ENCODE measurements around the gene TRPC3. TPM values are rescaled to one million over a fixed set of nuclear protein-coding genes. Genes with fewer than 3 reads are reported as not detected.

The TRPC3 gene
- polyA plus RNA-seq, 1 donor from 2014 or later = 6.9 TPM

GRCh38 chr4:121863799-121864198 is 88.1 kb downstream of the TRPC3 start:
- no peak overlapping the region for H2AFZ ChIP-seq (ENCODE audit: low read depth, low read length)
- no peak overlapping the region for H3K4me3 ChIP-seq (ENCODE audit: low read length)
- no peak overlapping the region for H3K27ac ChIP-seq (ENCODE audit: low read length)
- no peaks in the 10 kb centered on the region for H3K9me3 ChIP-seq (ENCODE audit: low read length)
- no peak for TF ChIP-seq TAF1 (IDR thresholded peaks at IDR 0.05; ENCODE audit: low read depth)
- no peak for TF ChIP-seq CTCF (IDR thresholded peaks at IDR 0.05; ENCODE audit: poor library complexity, severe bottlenecking)
- H3K79me2 ChIP-seq (replicated peaks; ENCODE audit: insufficient read depth, low read length) = peaks cover 10% of the 10 kb centered on the region
- H3K9ac ChIP-seq (ENCODE audit: low read length) = no peak overlapping the region
- H3K36me3 ChIP-seq (ENCODE audit: insufficient read depth, low read length) = peaks cover 28% of the 10 kb centered on the region
- no peaks in the 10 kb centered on the region for H4K20me1 ChIP-seq (ENCODE audit: insufficient read depth)
- no peaks in the 10 kb centered on the region for H3K27me3 ChIP-seq (ENCODE audit: insufficient read depth, low read depth, low read length)
- no peak overlapping the region for H3K4me2 ChIP-seq (ENCODE audit: low read length)
- H3F3A ChIP-seq (ENCODE audit: insufficient read depth, low read length, poor library complexity, severe bottlenecking) = no peaks in the 10 kb centered on the region
- H3K9me2 ChIP-seq (ENCODE audit: insufficient read depth, low read length) = no peaks in the 10 kb centered on the region

- H3K79me2 ChIP-seq (replicated peaks; ENCODE audit: insufficient read depth, low read length) = peaks cover 4% of the 10 kb centered on the region
- H3K4me2 ChIP-seq (ENCODE audit: low read length) = no peak overlapping the region
- no peaks in the 10 kb centered on the region for H3K9me3 ChIP-seq (ENCODE audit: low read length)
- no peaks in the 10 kb centered on the region for H3K27me3 ChIP-seq (ENCODE audit: insufficient read depth, low read depth, low read length)
- no peaks in the 10 kb centered on the region for H4K20me1 ChIP-seq (ENCODE audit: insufficient read depth)
- no peaks in the 10 kb centered on the region for H3F3A ChIP-seq (ENCODE audit: insufficient read depth, low read length, poor library complexity, severe bottlenecking)
- no peak overlapping the region for H3K4me3 ChIP-seq (ENCODE audit: low read length)
- H3K9ac ChIP-seq (ENCODE audit: low read length) = no peak overlapping the region
- no peaks in the 10 kb centered on the region for H3K9me2 ChIP-seq (ENCODE audit: insufficient read depth, low read length)
- TF ChIP-seq EP300 (conservative IDR thresholded peaks at IDR 0.05; ENCODE audit: poor library complexity, severe bottlenecking) = no peak
- no peak for TF ChIP-seq CTCF (IDR thresholded peaks at IDR 0.05; ENCODE audit: poor library complexity, severe bottlenecking)
- TF ChIP-seq REST (IDR thresholded peaks at IDR 0.05; ENCODE audit: borderline replicate concordance) = no peak
- TF ChIP-seq MXI1 (conservative IDR thresholded peaks at IDR 0.05; ENCODE audit: poor library complexity, severe bottlenecking) = no peak
- TF ChIP-seq SMC3 (conservative IDR thresholded peaks at IDR 0.05; ENCODE audit: poor library complexity) = no peak
- no peak for TF ChIP-seq EZH2 (IDR thresholded peaks at IDR 0.05; ENCODE audit: borderline replicate concordance, insufficient read depth, low read length, poor library complexity, severe bottlenecking)
- TF ChIP-seq TAF1 (IDR thresholded peaks at IDR 0.05; ENCODE audit: low read depth) = no peak
- no peak for TF ChIP-seq RAD21 (conservative IDR thresholded peaks at IDR 0.05)
- TF ChIP-seq POLR2AphosphoS5 (IDR thresholded peaks at IDR 0.05) = no peak
- H3K36me3 ChIP-seq (ENCODE audit: insufficient read depth, low read length) = peaks cover 14% of the 10 kb centered on the region
- H2AFZ ChIP-seq (ENCODE audit: low read depth, low read length) = no peak overlapping the region
- no peak overlapping the region for H3K27ac ChIP-seq (ENCODE audit: low read length)
Observed at GRCh38 chr4:121861426-121861825, 90.4 kb downstream of the TRPC3 start.

Data from neural cell (in vitro differentiated cells).